ENCODE results near the gene CCL26. TPM values are rescaled to one million over a fixed set of nuclear protein-coding genes. Genes with fewer than 3 reads are reported as not detected.

The CCL26 gene
- total and polyA plus RNA-seq, 2 of the 4 experiments (the other 2 are of a cell fraction), result not detected

GRCh38 chr7:75734586-75735458 is 37.2 kb downstream of the CCL26 start:
- peak; percentile 79 for DNase-seq
- peak overlapping the region; percentile 80; the same call in 1 of the 2 replicates for H3K23ac ChIP-seq (ENCODE audit: low read depth, low read length)
- H2BK20ac ChIP-seq (ENCODE audit: low read depth, low read length), result peak overlapping the region; percentile 87
- no peak overlapping the region for H3K56ac ChIP-seq (ENCODE audit: extremely low read depth, insufficient read depth, low read length)
- H2AK9ac ChIP-seq (replicated peaks; ENCODE audit: low read depth, low read length, poor library complexity), result no peak overlapping the region
- peak overlapping the region; percentile 71 for H4K91ac ChIP-seq (ENCODE audit: insufficient read depth, low read depth, low read length)
- POLR2A ChIA-PET (ENCODE audit: unreplicated experiment), result no interaction called here
- H2BK5ac ChIP-seq (ENCODE audit: low read depth, low read length, poor library complexity, severe bottlenecking), result peak overlapping the region; percentile 86
- dilution Hi-C loops (cut with HindIII; ENCODE audit: low sequenced_read_pairs, unreplicated experiment), result no loop called here
- peaks cover 16% of the 10 kb centered on the region for H3K4me1 ChIP-seq (ENCODE audit: control insufficient read depth, insufficient read depth, low read length)
- WGBS, 2 experiments (ENCODE audit: extremely low coverage in 2 of 2, insufficient read length in 1 of 2), result 0% methylated on average over 2 of the region's 9 CpGs; no CpG with 5 or more reads in 1 of the 2 experiments
- H4K5ac ChIP-seq (ENCODE audit: low read depth, low read length), result peak overlapping the region; percentile 50
- H3K79me1 ChIP-seq (ENCODE audit: low read depth in 1 of 2, low read length in 2 of 2), result peaks cover 12 to 48% of the 10 kb centered on the region in 2 experiments
- peak overlapping the region; percentile 99 for H3K4ac ChIP-seq (ENCODE audit: low read depth, low read length)
- peak; percentile 8 for ATAC-seq (ENCODE audit: low read depth)
- peak overlapping the region; percentile 89 for H2BK120ac ChIP-seq (ENCODE audit: low read depth, low read length)
- no TSS peak for BruUV-seq (replicated peaks)
- H2AFZ ChIP-seq (replicated peaks; ENCODE audit: low read length, poor library complexity), result peak overlapping the region; percentile 58
- H4K20me1 ChIP-seq (ENCODE audit: insufficient read depth, low read length), result peaks cover 7% of the 10 kb centered on the region; the same call in 1 of the 2 replicates
- H3K9me1 ChIP-seq (ENCODE audit: insufficient read depth, low read length), result peaks cover 16% of the 10 kb centered on the region
- H3K36me3 ChIP-seq (ENCODE audit: control insufficient read depth, insufficient read depth, low read length), result no peaks in the 10 kb centered on the region
- H3K27ac ChIP-seq (ENCODE audit: insufficient read depth, low read length), result peak overlapping the region; percentile 60
- peak overlapping the region; percentile 42; the same call in 1 of the 2 replicates for H3K18ac ChIP-seq (ENCODE audit: low read depth, low read length)
- H3K4me2 ChIP-seq (ENCODE audit: low read depth, low read length), result peak overlapping the region; percentile 8; the same call in 1 of the 2 replicates
- CTCF ChIA-PET, result interaction anchor here (0.5 kb wide), 1 partner anchor 1806 kb away, joined by 3 read pairs; no protein-coding TSS in a partner anchor
- H3K9ac ChIP-seq (ENCODE audit: low read depth, low read length), result no peak overlapping the region
- H3K14ac ChIP-seq (replicated peaks; ENCODE audit: low read depth, low read length), result peak overlapping the region; percentile 67
- H3K4me3 ChIP-seq (ENCODE audit: insufficient read depth, low read depth, low read length), result no peak overlapping the region
- no peaks in the 10 kb centered on the region for H3K9me3 ChIP-seq (ENCODE audit: control insufficient read depth, insufficient read depth, low read length)
- H3K27me3 ChIP-seq (ENCODE audit: control insufficient read depth, insufficient read depth, low read length), result no peaks in the 10 kb centered on the region
- H4K8ac ChIP-seq (ENCODE audit: low read depth in 2 of 2, low read length in 2 of 2), result peak overlapping the region; percentile 30 to 84
- TF ChIP-seq MXI1 (IDR thresholded peaks at IDR 0.05; ENCODE audit: borderline replicate concordance, low read depth, low read length), result peak; percentile 46; the same call in 1 of the 2 replicates
- no peak for TF ChIP-seq MAFK (IDR thresholded peaks at IDR 0.05; ENCODE audit: low read depth, low read length)
- 0 out of 2 replicates have a peak, but pooled peaks have one; percentile 21 for TF ChIP-seq POLR2A (IDR thresholded peaks at IDR 0.05; ENCODE audit: low read depth, low read length)
- no peak for TF ChIP-seq NFE2L2 (IDR thresholded peaks at IDR 0.05; ENCODE audit: low read depth, low read length)
- peak; percentile 47; the same call in 1 of the 2 replicates for TF ChIP-seq BHLHE40 (IDR thresholded peaks at IDR 0.05; ENCODE audit: low read depth, low read length)
- TF ChIP-seq, protein P1, sequence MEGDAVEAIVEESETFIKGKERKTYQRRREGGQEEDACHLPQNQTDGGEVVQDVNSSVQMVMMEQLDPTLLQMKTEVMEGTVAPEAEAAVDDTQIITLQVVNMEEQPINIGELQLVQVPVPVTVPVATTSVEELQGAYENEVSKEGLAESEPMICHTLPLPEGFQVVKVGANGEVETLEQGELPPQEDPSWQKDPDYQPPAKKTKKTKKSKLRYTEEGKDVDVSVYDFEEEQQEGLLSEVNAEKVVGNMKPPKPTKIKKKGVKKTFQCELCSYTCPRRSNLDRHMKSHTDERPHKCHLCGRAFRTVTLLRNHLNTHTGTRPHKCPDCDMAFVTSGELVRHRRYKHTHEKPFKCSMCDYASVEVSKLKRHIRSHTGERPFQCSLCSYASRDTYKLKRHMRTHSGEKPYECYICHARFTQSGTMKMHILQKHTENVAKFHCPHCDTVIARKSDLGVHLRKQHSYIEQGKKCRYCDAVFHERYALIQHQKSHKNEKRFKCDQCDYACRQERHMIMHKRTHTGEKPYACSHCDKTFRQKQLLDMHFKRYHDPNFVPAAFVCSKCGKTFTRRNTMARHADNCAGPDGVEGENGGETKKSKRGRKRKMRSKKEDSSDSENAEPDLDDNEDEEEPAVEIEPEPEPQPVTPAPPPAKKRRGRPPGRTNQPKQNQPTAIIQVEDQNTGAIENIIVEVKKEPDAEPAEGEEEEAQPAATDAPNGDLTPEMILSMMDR (conservative IDR thresholded peaks at IDR 0.05; ENCODE audit: low read depth, low read length), result no peak
- TF ChIP-seq RCOR1 (IDR thresholded peaks at IDR 0.05; ENCODE audit: insufficient replicate concordance, low read length), result no peak
- TF ChIP-seq MAZ (IDR thresholded peaks at IDR 0.05; ENCODE audit: borderline replicate concordance, low read depth, low read length), result peak; percentile 57
- TF ChIP-seq, protein P2, sequence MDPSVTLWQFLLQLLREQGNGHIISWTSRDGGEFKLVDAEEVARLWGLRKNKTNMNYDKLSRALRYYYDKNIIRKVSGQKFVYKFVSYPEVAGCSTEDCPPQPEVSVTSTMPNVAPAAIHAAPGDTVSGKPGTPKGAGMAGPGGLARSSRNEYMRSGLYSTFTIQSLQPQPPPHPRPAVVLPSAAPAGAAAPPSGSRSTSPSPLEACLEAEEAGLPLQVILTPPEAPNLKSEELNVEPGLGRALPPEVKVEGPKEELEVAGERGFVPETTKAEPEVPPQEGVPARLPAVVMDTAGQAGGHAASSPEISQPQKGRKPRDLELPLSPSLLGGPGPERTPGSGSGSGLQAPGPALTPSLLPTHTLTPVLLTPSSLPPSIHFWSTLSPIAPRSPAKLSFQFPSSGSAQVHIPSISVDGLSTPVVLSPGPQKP (IDR thresholded peaks at IDR 0.05; ENCODE audit: borderline replicate concordance, low read depth, low read length), result no peak
- no peak for TF ChIP-seq RFX5 (IDR thresholded peaks at IDR 0.05; ENCODE audit: low read depth, low read length)
- no peak for TF ChIP-seq CHD1 (IDR thresholded peaks at IDR 0.05; ENCODE audit: low read depth, low read length)
- TF ChIP-seq CEBPB (IDR thresholded peaks at IDR 0.05; ENCODE audit: low read depth, low read length), result no peak
- no peak for TF ChIP-seq SMC3 (IDR thresholded peaks at IDR 0.05; ENCODE audit: low read depth, low read length)
- no peak for TF ChIP-seq RAD21 (IDR thresholded peaks at IDR 0.05; ENCODE audit: low read length)
- TF ChIP-seq FOS (IDR thresholded peaks at IDR 0.05; ENCODE audit: low read depth, low read length), result 0 out of 2 replicates have a peak, but pooled peaks have one; percentile 26
- intact Hi-C loops (cut with micrococcal nuclease), result no loop called here
- peak overlapping the region; percentile 84 for H2BK15ac ChIP-seq (ENCODE audit: low read depth, low read length)
- peak overlapping the region; percentile 99 for H2AK5ac ChIP-seq (ENCODE audit: low read depth, low read length)
- in situ Hi-C loops (cut with MboI; ENCODE audit: low sequenced_read_pairs), result no loop called here
